T-cell (primary cell): ENCODE results near the gene HOXA9. TPM values are rescaled to one million over a fixed set of nuclear protein-coding genes. Genes with fewer than 3 reads are reported as not detected.
A peak's percentile ranks its signal among the peaks of the same experiment; 100 is the strongest.

Experiments used
- ATAC-seq, 4 experiments: fragments of 200-7000 bp in 3 of 4; fragments of 150-1000 bp in 1 of 4; cut with Tn5 transposase; replicated peaks in 1 of 4; 1 replicate in 3 of 4; 2 replicates in 1 of 4; pipeline ENCODE4 v1.10.0; 2021; ENCODE audit warnings: moderate library complexity in 3 of 4, mild to moderate bottlenecking in 2 of 4, moderate number of reproducible peaks in 1 of 4
- CTCF ChIA-PET, 2 donors: fragments of 300-600 bp; sonication (Branson Sonifier 250); formaldehyde crosslinking; loops; one replicate each; lab custom pipeline; 2022; ENCODE audit warnings: antibody characterized with exemption in 2 of 2; lab: Charles Lee
- POLR2A ChIA-PET, 2 donors: fragments of 300-600 bp; sonication (Branson Sonifier 250); formaldehyde crosslinking; loops; one replicate each; lab custom pipeline; 2022; ENCODE audit warnings: antibody characterized with exemption in 2 of 2; lab: Charles Lee
- DNase-seq, 35 experiments: peaks; one replicate each; pipeline versions ENCODE4 v3.0.0 to v3.0.0-alpha.2; 2013 to 2023
- H3K27ac ChIP-seq: one replicate; pipeline ENCODE4 v1.5.1; 2013; ENCODE audit warnings: low read length
- H3K27me3 ChIP-seq, 2 experiments: replicated peaks in 1 of 2; 1 replicate in 1 of 2; 2 replicates in 1 of 2; pipeline versions ENCODE4 v1.6.1 to v1.7.0; 2013; ENCODE audit warnings: low read length in 1 of 2, mixed read lengths in 1 of 2; ENCODE audit not compliant: control insufficient read depth in 2 of 2, insufficient read depth in 2 of 2; ENCODE audit errors: extremely low read depth in 1 of 2
- H3K36me3 ChIP-seq, 2 donors: 1 replicate in 1 of 2; 2 replicates in 1 of 2; pipeline versions ENCODE4 v1.6.1 to v1.7.0; 2013; ENCODE audit warnings: low read length in 1 of 2; ENCODE audit not compliant: control insufficient read depth in 2 of 2, insufficient read depth in 1 of 2; ENCODE audit errors: extremely low read depth in 1 of 2
- H3K4me1 ChIP-seq, 2 experiments: 1 replicate in 1 of 2; 2 replicates in 1 of 2; pipeline versions ENCODE4 v1.6.1 to v1.7.0; 2013; ENCODE audit warnings: low read length in 2 of 2, mixed read lengths in 1 of 2; ENCODE audit not compliant: insufficient read depth in 2 of 2, control insufficient read depth in 1 of 2; ENCODE audit errors: extremely low read depth in 1 of 2
- H3K4me3 ChIP-seq, 2 donors: 1 replicate in 1 of 2; 2 replicates in 1 of 2; pipeline versions ENCODE4 v1.5.1 to v1.7.0; 2013; ENCODE audit warnings: mild to moderate bottlenecking in 2 of 2, low read length in 1 of 2, moderate library complexity in 1 of 2; ENCODE audit not compliant: control insufficient read depth in 1 of 2; ENCODE audit errors: extremely low read depth in 1 of 2
- H3K9me3 ChIP-seq: 2 replicates; pipeline ENCODE4 v1.7.0; 2013
- H3K27ac Mint-ChIP-seq, 2 donors: one replicate each; pipeline ENCODE4 v1.8.0; 2020 to 2021; ENCODE audit warnings: mild to moderate bottlenecking in 2 of 2, mixed read lengths in 2 of 2
- H3K27me3 Mint-ChIP-seq, 2 donors: one replicate each; pipeline ENCODE4 v1.8.0; 2021 to 2022; ENCODE audit warnings: mixed read lengths in 2 of 2
- H3K36me3 Mint-ChIP-seq: one replicate; pipeline ENCODE4 v1.8.0; 2021; ENCODE audit warnings: mixed read lengths
- H3K4me1 Mint-ChIP-seq, 3 donors: one replicate each; pipeline ENCODE4 v1.8.0; 2020 to 2022; ENCODE audit warnings: mixed read lengths in 3 of 3, mild to moderate bottlenecking in 1 of 3
- H3K4me3 Mint-ChIP-seq, 3 donors: one replicate each; pipeline ENCODE4 v1.8.0; 2020 to 2022; ENCODE audit warnings: mild to moderate bottlenecking in 3 of 3, mixed read lengths in 3 of 3, moderate library complexity in 3 of 3
- H3K9me3 Mint-ChIP-seq, 3 donors: one replicate each; pipeline ENCODE4 v1.8.0; 2020 to 2022; ENCODE audit warnings: mixed read lengths in 3 of 3
- WGBS: methylation state at CpG from one replicate; pipeline ENCODE4 v1.1.5; 2013; ENCODE audit warnings: missing lambda C conversion rate; ENCODE audit not compliant: insufficient coverage; 5-methylcytosine and 5-hydroxymethylcytosine counted together
- total RNA-seq, 35 experiments: library from RNA in 6 of 35; stranded (reverse) in 6 of 35; fragments of 120-200 nt in 1 of 35; gene quantifications; one replicate each; pipeline versions ENCODE4 v1.2.1 to v1.2.4 and lab custom pipeline; 2013 to 2026

The HOXA9 gene
- total RNA-seq, 5 donors from 2014 or later (not counting 1 experiment from before 2014, with no cell fraction given), result 0.57 to 0.95 (median 0.79) TPM

- Mint-ChIP-seq H3K9me3 (no peaks in the 10 kb centered on the region), H3K27ac (no peak overlapping the region), H3K4me3 (peak overlapping the region in 1 of 3 donors; percentile 73), H3K27me3 (peaks cover 18 to 60% of the 10 kb centered on the region in 2 donors), H3K4me1 (peaks cover 0 to 15% (median 5%) of the 10 kb centered on the region in 3 donors), H3K36me3 (no peaks in the 10 kb centered on the region)
- Histone ChIP-seq H3K9me3 (no peaks in the 10 kb centered on the region), H3K27me3 (peaks cover 0 to 24% of the 10 kb centered on the region in 2 experiments), H3K4me3 (no peak overlapping the region), H3K27ac (no peak overlapping the region), H3K4me1 (peaks cover 4 to 19% of the 10 kb centered on the region in 2 experiments), H3K36me3 (no peaks in the 10 kb centered on the region)
- WGBS, result 86% methylated on average over 1 of the region's 2 CpGs
- no peak for ATAC-seq
- ChIA-PET CTCF (interaction anchor here (0.6 to 2.2 kb wide), 2 partner anchors 18 to 545 kb away, joined by 3 to 9 read pairs; no protein-coding TSS in a partner anchor), POLR2A (no interaction called here)
- DNase-seq, result no peak
These were observed 33.1 kb downstream of the HOXA9 start for GRCh38 chr7:27132214-27132613.

GRCh38 chr7:27131390-27131819, 33.9 kb downstream of the HOXA9 start:
- no peak overlapping the region for H3K27ac Mint-ChIP-seq
- POLR2A ChIA-PET, result interaction anchor here in 1 of 2 donors (1.1 kb wide), 1 partner anchor 35 kb away, joined by 3 read pairs; no protein-coding TSS in a partner anchor

GRCh38 chr7:27130540-27131389, 34.6 kb downstream of the HOXA9 start, which contains the start of gene HOXA4:
TSS of gene HOXA4 (minus strand) at chr7:27130757. CDS start at chr7:27130733, 24 bp downstream.
- Mint-ChIP-seq H3K36me3 (no peaks in the 10 kb centered on the region), H3K4me3 (peak within 1 kb of the TSS; percentile 72 to 74 (median 73)), H3K4me1 (peaks cover 0 to 10% (median 5%) of the 10 kb centered on the region in 3 donors), H3K27ac (no peak within 1 kb of the TSS), H3K27me3 (peaks cover 8 to 57% of the 10 kb centered on the region in 2 donors), H3K9me3 (no peaks in the 10 kb centered on the region)
- peak; percentile 89 to 94 (median 90) for ATAC-seq
- ChIA-PET CTCF (interaction anchor here (0.6 to 2.2 kb wide), 3 partner anchors 11 to 1269 kb away, joined by 3 to 9 read pairs (median 3); no protein-coding TSS in a partner anchor), POLR2A (interaction anchor here in 1 of 2 donors (0.6 to 1.1 kb wide), 3 partner anchors 34 to 47 kb away, joined by 3 to 4 read pairs (median 3); no protein-coding TSS in a partner anchor)
- Histone ChIP-seq H3K27ac (peak within 1 kb of the TSS; percentile 70), H3K36me3 (no peaks in the 10 kb centered on the region), H3K4me1 (peaks cover 4 to 15% of the 10 kb centered on the region in 2 experiments), H3K27me3 (peaks cover 0 to 11% of the 10 kb centered on the region in 2 experiments), H3K4me3 (peak within 1 kb of the TSS; percentile 72 to 89), H3K9me3 (no peaks in the 10 kb centered on the region)
- 26% methylated on average over 54 of the region's 67 CpGs for WGBS
- DNase-seq, result peak; percentile 44 to 85 (median 73)

More at GRCh38 chr7:27131390-27131819, 33.9 kb downstream of the HOXA9 start:
- Mint-ChIP-seq H3K4me3 (peak overlapping the region; percentile 72 to 74 (median 73)), H3K36me3 (no peaks in the 10 kb centered on the region), H3K27me3 (peaks cover 14 to 60% of the 10 kb centered on the region in 2 donors), H3K9me3 (no peaks in the 10 kb centered on the region), H3K4me1 (peaks cover 0 to 15% (median 5%) of the 10 kb centered on the region in 3 donors)
- ATAC-seq (peak in 1 of 4 experiments; percentile 5), DNase-seq (no peak)
- no peak overlapping the region for H3K27ac ChIP-seq
- H3K4me1 ChIP-seq, result peaks cover 4 to 19% of the 10 kb centered on the region in 2 experiments
- peaks cover 0 to 16% of the 10 kb centered on the region in 2 experiments for H3K27me3 ChIP-seq
- no peaks in the 10 kb centered on the region for H3K36me3 ChIP-seq
- CTCF ChIA-PET, result interaction anchor here in 1 of 2 donors (1.1 to 2.2 kb wide), 2 partner anchors 10 to 19 kb away, joined by 3 to 9 read pairs; no protein-coding TSS in a partner anchor
- peak overlapping the region; percentile 72 to 89 for H3K4me3 ChIP-seq
- WGBS, result 12% methylated on average over 3 of the region's 12 CpGs
- H3K9me3 ChIP-seq, result no peaks in the 10 kb centered on the region

GRCh38 chr7:27129729-27130539, 35.4 kb downstream of the HOXA9 start:
- H3K4me3 Mint-ChIP-seq, result peak overlapping the region; percentile 28 to 73 (median 43)
- no peak overlapping the region for H3K27ac ChIP-seq
- no peaks in the 10 kb centered on the region for H3K36me3 ChIP-seq
- ChIA-PET POLR2A (interaction anchor here in 1 of 2 donors (0.6 to 0.7 kb wide), 2 partner anchors 46 to 47 kb away, joined by 3 to 4 read pairs; no protein-coding TSS in a partner anchor), CTCF (interaction anchor here (0.6 to 2.2 kb wide), 2 partner anchors 20 to 1268 kb away, joined by 3 to 9 read pairs; no protein-coding TSS in a partner anchor)
- ATAC-seq, result peak; percentile 28 to 57 (median 44)
- no peaks in the 10 kb centered on the region for H3K36me3 Mint-ChIP-seq
- H3K27me3 ChIP-seq, result peaks cover 0 to 12% of the 10 kb centered on the region in 2 experiments
- peaks cover 5 to 58% of the 10 kb centered on the region in 2 donors for H3K27me3 Mint-ChIP-seq
- peaks cover 4 to 8% of the 10 kb centered on the region in 2 experiments for H3K4me1 ChIP-seq
- no peak for DNase-seq
- no peak overlapping the region for H3K27ac Mint-ChIP-seq
- H3K4me1 Mint-ChIP-seq, result peaks cover 0 to 4% (median 2%) of the 10 kb centered on the region in 3 donors
- 67% methylated on average over 71 of the region's 72 CpGs for WGBS
- peak overlapping the region in 1 of 2 donors; percentile 53 for H3K4me3 ChIP-seq
- H3K9me3 Mint-ChIP-seq, result no peaks in the 10 kb centered on the region
- no peaks in the 10 kb centered on the region for H3K9me3 ChIP-seq

- Mint-ChIP-seq H3K27me3 (peaks cover 8 to 58% of the 10 kb centered on the region in 2 donors), H3K9me3 (no peaks in the 10 kb centered on the region), H3K36me3 (no peaks in the 10 kb centered on the region), H3K4me3 (peak overlapping the region; percentile 43 to 59 (median 45)), H3K4me1 (peaks cover 0 to 1% (median 0%) of the 10 kb centered on the region in 3 donors), H3K27ac (no peak overlapping the region)
- DNase-seq, result no peak
- H3K4me1 ChIP-seq, result peaks cover 2 to 4% of the 10 kb centered on the region in 2 experiments
- no peak for ATAC-seq
- ChIA-PET CTCF (interaction anchor here in 1 of 2 donors (1.3 kb wide), 1 partner anchor 20 kb away, joined by 4 read pairs; no protein-coding TSS in a partner anchor), POLR2A (no interaction called here)
- no peak overlapping the region for H3K4me3 ChIP-seq
- no peaks in the 10 kb centered on the region for H3K36me3 ChIP-seq
- no peak overlapping the region for H3K27ac ChIP-seq
- 95% methylated on average over 21 of the region's 28 CpGs for WGBS
- H3K27me3 ChIP-seq, result peaks cover 0 to 20% of the 10 kb centered on the region in 2 experiments
- H3K9me3 ChIP-seq, result no peaks in the 10 kb centered on the region
These were observed 36.3 kb downstream of the HOXA9 start for GRCh38 chr7:27128776-27129728.
